AG10803 (cell line): Measurements from ENCODE around the gene ENG.

Experiments
- DNase-seq: peaks from one replicate; pipeline ENCODE4 v3.0.0; 2010; ENCODE audit warnings: low read depth
- H3K4me3 ChIP-seq: 2 replicates; pipeline ENCODE4 v1.5.1; 2011; ENCODE audit warnings: mild to moderate bottlenecking, low read length, control low read depth
- CTCF ChIP-seq: conservative IDR thresholded peaks from 2 replicates; pipeline ENCODE4 v1.5.1; 2011; ENCODE audit warnings: mild to moderate bottlenecking, low read length, control low read depth, inconsistent platforms

Gene ENG

GRCh38 chr9:127801955-127802575 lies 52.4 kb downstream of the ENG start:
- H3K4me3 ChIP-seq: peak overlapping the region; percentile 62
- 0 out of 2 replicates have a peak, but pooled peaks have one; percentile 6 for TF ChIP-seq CTCF
- peak; percentile 41 for DNase-seq

GRCh38 chr9:127796852-127797370 lies 57.5 kb downstream of the ENG start:
- DNase-seq: no peak
- H3K4me3 ChIP-seq: no peak overlapping the region
- no peak for TF ChIP-seq CTCF

GRCh38 chr9:127796225-127796813 lies 58.1 kb downstream of the ENG start:
- DNase-seq: peak; percentile 54
- TF ChIP-seq CTCF: no peak
- H3K4me3 ChIP-seq: no peak overlapping the region

- no peak for TF ChIP-seq CTCF
- no peak for DNase-seq
Measured at GRCh38 chr9:127794001-127794791, 60.3 kb downstream of the ENG start.

GRCh38 chr9:127793093-127793708 lies 61.3 kb downstream of the ENG start:
- H3K4me3 ChIP-seq: no peak overlapping the region
- TF ChIP-seq CTCF: no peak
- no peak for DNase-seq

More at GRCh38 chr9:127794001-127794791, 60.3 kb downstream of the ENG start:
- H3K4me3 ChIP-seq: no peak overlapping the region

GRCh38 chr9:127792417-127793031 lies 61.9 kb downstream of the ENG start:
- DNase-seq: no peak
- no peak overlapping the region for H3K4me3 ChIP-seq
- TF ChIP-seq CTCF: no peak
